H1 (cell line): ENCODE results near the gene ADIPOR1.
A peak's percentile ranks its signal among the peaks of the same experiment; 100 is the strongest.

Experiments
- CEBPB ChIP-seq: IDR thresholded peaks from 2 replicates; pipeline ENCODE4 v1.6.1; 2012; ENCODE audit warnings: low read depth, low read length
- TF ChIP-seq, protein P1 (sequence below), 3 experiments: IDR thresholded peaks; 1 replicate in 2 of 3; 2 replicates in 1 of 3; pipeline versions ENCODE4 v1.5.1 to v1.6.1; 2011; ENCODE audit warnings: low read length in 3 of 3, mild to moderate bottlenecking in 3 of 3, inconsistent platforms in 2 of 3, low read depth in 1 of 3, moderate library complexity in 1 of 3; ENCODE audit not compliant: insufficient read depth in 1 of 3; ENCODE audit errors: control extremely low read depth in 1 of 3

DNA sequence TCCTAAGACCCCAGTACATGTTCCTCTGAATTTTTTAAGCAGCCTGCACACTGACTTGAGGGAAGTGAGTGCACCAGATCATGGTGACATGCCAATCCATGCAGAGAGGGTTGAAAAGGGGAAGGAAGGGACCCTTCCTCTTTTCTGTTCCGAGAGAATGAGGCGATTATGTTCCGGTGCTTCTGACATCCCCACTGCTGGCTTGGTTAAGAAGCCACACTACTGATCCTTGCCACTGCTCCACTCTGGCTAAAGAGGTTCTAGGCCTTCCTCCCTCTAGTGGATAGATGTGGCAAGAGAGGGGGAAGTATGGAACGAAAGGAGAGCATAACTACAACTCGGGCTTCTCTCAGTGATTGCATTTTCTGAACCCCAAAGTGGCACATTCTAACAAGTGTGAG, 10.8 kb upstream of the ADIPOR1 start:
- TF ChIP-seq CEBPB: no peak
- TF ChIP-seq, protein P1, sequence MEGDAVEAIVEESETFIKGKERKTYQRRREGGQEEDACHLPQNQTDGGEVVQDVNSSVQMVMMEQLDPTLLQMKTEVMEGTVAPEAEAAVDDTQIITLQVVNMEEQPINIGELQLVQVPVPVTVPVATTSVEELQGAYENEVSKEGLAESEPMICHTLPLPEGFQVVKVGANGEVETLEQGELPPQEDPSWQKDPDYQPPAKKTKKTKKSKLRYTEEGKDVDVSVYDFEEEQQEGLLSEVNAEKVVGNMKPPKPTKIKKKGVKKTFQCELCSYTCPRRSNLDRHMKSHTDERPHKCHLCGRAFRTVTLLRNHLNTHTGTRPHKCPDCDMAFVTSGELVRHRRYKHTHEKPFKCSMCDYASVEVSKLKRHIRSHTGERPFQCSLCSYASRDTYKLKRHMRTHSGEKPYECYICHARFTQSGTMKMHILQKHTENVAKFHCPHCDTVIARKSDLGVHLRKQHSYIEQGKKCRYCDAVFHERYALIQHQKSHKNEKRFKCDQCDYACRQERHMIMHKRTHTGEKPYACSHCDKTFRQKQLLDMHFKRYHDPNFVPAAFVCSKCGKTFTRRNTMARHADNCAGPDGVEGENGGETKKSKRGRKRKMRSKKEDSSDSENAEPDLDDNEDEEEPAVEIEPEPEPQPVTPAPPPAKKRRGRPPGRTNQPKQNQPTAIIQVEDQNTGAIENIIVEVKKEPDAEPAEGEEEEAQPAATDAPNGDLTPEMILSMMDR (IDR thresholded peaks at IDR 0.05; ENCODE audit: control extremely low read depth in 1 of 3, insufficient read depth in 1 of 3, low read depth in 1 of 3, low read length in 3 of 3): peak in 2 of 3 experiments; percentile 87 to 88; a peak in 3 of 4 replicates
